GM12891 (cell line): ENCODE results near the gene CCDC6.

Experiments used
- POLR2A ChIP-seq: IDR thresholded peaks from 2 replicates; pipeline ENCODE4 v1.6.1; 2011; ENCODE audit warnings: low read depth, low read length, control low read depth
- POLR2AphosphoS5 ChIP-seq: IDR thresholded peaks from 2 replicates; pipeline ENCODE4 v1.6.1; 2011; ENCODE audit warnings: low read depth, low read length, control low read depth
- POU2F2 ChIP-seq: IDR thresholded peaks from 2 replicates; pipeline ENCODE4 v1.6.1; 2011; ENCODE audit warnings: low read depth, mild to moderate bottlenecking, control low read depth, low read length, moderate library complexity
- SPI1 ChIP-seq: IDR thresholded peaks from 2 replicates; pipeline ENCODE4 v1.6.1; 2011; ENCODE audit warnings: low read depth, low read length, control low read depth
- TAF1 ChIP-seq: IDR thresholded peaks from 2 replicates; pipeline ENCODE4 v1.6.1; 2011; ENCODE audit warnings: low read depth, low read length, control low read depth

- TF ChIP-seq TAF1: no peak
- no peak for TF ChIP-seq POLR2A
- TF ChIP-seq POLR2AphosphoS5: no peak
- no peak for TF ChIP-seq SPI1
- TF ChIP-seq POU2F2: no peak
These were observed 75.6 kb downstream of the CCDC6 start for GRCh38 chr10:59830601-59831259.
